Testis (tissue), 3 donors: Measurements from ENCODE around the gene MEIS2. TPM values are rescaled to one million over a fixed set of nuclear protein-coding genes. Genes with fewer than 3 reads are reported as not detected.

Source experiments
- DNase-seq: peaks from one replicate; pipeline ENCODE4 v3.0.0-alpha.2; 2019
- H3K27ac ChIP-seq, 2 donors: fragments of 200-600 bp; sonication (generic); one replicate each; pipeline ENCODE4 v1.5.1; 2019
- H3K27me3 ChIP-seq: fragments of 200-600 bp; sonication (generic); one replicate; pipeline ENCODE4 v1.5.1; 2019
- H3K36me3 ChIP-seq: fragments of 200-600 bp; sonication (generic); one replicate; pipeline ENCODE4 v1.5.1; 2017; ENCODE audit warnings: low read depth; ENCODE audit errors: missing control alignments
- H3K4me1 ChIP-seq: fragments of 200-600 bp; sonication (generic); one replicate; pipeline ENCODE4 v1.5.1; 2019
- H3K4me3 ChIP-seq, 2 donors: fragments of 200-600 bp; sonication (generic); one replicate each; pipeline ENCODE4 v1.5.1; 2017 to 2019
- H3K9me3 ChIP-seq: fragments of 200-600 bp; sonication (generic); one replicate; pipeline ENCODE4 v1.5.1; 2017
- CTCF ChIP-seq, 3 experiments: fragments of 450-650 bp in 2 of 3; fragments of 200-600 bp in 1 of 3; sonication (generic) in 1 of 3; IDR thresholded peaks; one replicate each; pipeline ENCODE4 v1.5.1; 2016 to 2019; ENCODE audit warnings: antibody characterized with exemption in 3 of 3, mild to moderate bottlenecking in 2 of 3, moderate library complexity in 1 of 3
- POLR2A ChIP-seq: fragments of 450-650 bp; IDR thresholded peaks from one replicate; pipeline ENCODE4 v1.6.1; 2017; ENCODE audit warnings: antibody characterized with exemption, mild to moderate bottlenecking, moderate library complexity
- WGBS, 2 donors: methylation state at CpG; one replicate each; pipeline ENCODE4 v1.1.5; 2018; 5-methylcytosine and 5-hydroxymethylcytosine counted together
- intact Hi-C: fragments of 100-400 bp; cut with DNase I; formaldehyde crosslinking; loops from one replicate; pipeline ENCODE4 v1.15.1; 2023; ENCODE audit warnings: low total_unique reads
- polyA plus RNA-seq: library from polyadenylated mRNA; stranded (reverse); fragments of 350-450 nt; fragmentation: Illumina TruSeq; extraction: RNeasy Lipid Tissue Mini Kit (QIAGEN cat#74804); gene quantifications from one replicate; pipeline ENCODE4 v1.2.3, GENCODE V29; 2014; ENCODE audit warnings: low read depth, low replicate concordance; ENCODE audit not compliant: insufficient read depth
- total RNA-seq, 2 donors: library from RNA; depleted of rRNA; stranded (reverse); fragments of >200 nt; gene quantifications; one replicate each; pipeline ENCODE4 v1.2.3, GENCODE V29; 2016

MEIS2 gene
- total and polyA plus RNA-seq, 3 donors from 2014 or later, result 7.0 to 19.4 (median 15.7) TPM

GRCh38 chr15:36967929-36968328 is 132.4 kb downstream of the MEIS2 start:
- H3K4me1 ChIP-seq, result no peaks in the 10 kb centered on the region
- TF ChIP-seq CTCF (IDR thresholded peaks at IDR 0.05) (no peak), POLR2A (no peak)
- H3K27ac ChIP-seq, result no peak overlapping the region
- 95 to 100% methylated on average over 4 of the region's 4 CpGs for WGBS, 2 donors
- H3K9me3 ChIP-seq, result no peaks in the 10 kb centered on the region
- H3K36me3 ChIP-seq, result no peaks in the 10 kb centered on the region
- no peak for DNase-seq
- no peaks in the 10 kb centered on the region for H3K27me3 ChIP-seq
- intact Hi-C loops, result no loop called here
- H3K4me3 ChIP-seq, result no peak overlapping the region

GRCh38 chr15:36966708-36967107 is 133.6 kb downstream of the MEIS2 start:
- H3K9me3 ChIP-seq, result no peaks in the 10 kb centered on the region
- intact Hi-C loops, result no loop called here
- no peaks in the 10 kb centered on the region for H3K4me1 ChIP-seq
- no peaks in the 10 kb centered on the region for H3K27me3 ChIP-seq
- no peak for DNase-seq
- TF ChIP-seq POLR2A, result no peak
- TF ChIP-seq CTCF (IDR thresholded peaks at IDR 0.05), result no peak
- no peak overlapping the region for H3K4me3 ChIP-seq
- H3K27ac ChIP-seq, result no peak overlapping the region
- H3K36me3 ChIP-seq, result no peaks in the 10 kb centered on the region

- Histone ChIP-seq H3K4me3 (no peak overlapping the region), H3K27me3 (no peaks in the 10 kb centered on the region), H3K9me3 (no peaks in the 10 kb centered on the region), H3K4me1 (no peaks in the 10 kb centered on the region), H3K36me3 (no peaks in the 10 kb centered on the region), H3K27ac (no peak overlapping the region)
- 75 to 81% methylated on average over 4 of the region's 4 CpGs for WGBS, 2 donors
- intact Hi-C loops, result no loop called here
- TF ChIP-seq CTCF (IDR thresholded peaks at IDR 0.05) (no peak), POLR2A (no peak)
- DNase-seq, result no peak
These were observed 134.6 kb downstream of the MEIS2 start for GRCh38 chr15:36965570-36966342.

- Histone ChIP-seq H3K4me1 (no peaks in the 10 kb centered on the region), H3K36me3 (no peaks in the 10 kb centered on the region), H3K27ac (no peak overlapping the region), H3K4me3 (no peak overlapping the region), H3K27me3 (no peaks in the 10 kb centered on the region), H3K9me3 (no peaks in the 10 kb centered on the region)
- no peak for DNase-seq
- no peak for TF ChIP-seq POLR2A
- TF ChIP-seq CTCF (IDR thresholded peaks at IDR 0.05), result no peak
- intact Hi-C loops, result no loop called here
These were observed 135.7 kb downstream of the MEIS2 start for GRCh38 chr15:36964626-36965025.

GRCh38 chr15:36961956-36962355 is 138.4 kb downstream of the MEIS2 start:
- H3K4me3 ChIP-seq, result no peak overlapping the region
- DNase-seq, result no peak
- no peaks in the 10 kb centered on the region for H3K4me1 ChIP-seq
- no peaks in the 10 kb centered on the region for H3K9me3 ChIP-seq
- intact Hi-C loops, result no loop called here
- H3K27ac ChIP-seq, result no peak overlapping the region
- no peaks in the 10 kb centered on the region for H3K27me3 ChIP-seq
- WGBS, 2 donors, result 94 to 100% methylated on average over 1 of the region's 1 CpG
- no peak for TF ChIP-seq CTCF (IDR thresholded peaks at IDR 0.05)
- no peaks in the 10 kb centered on the region for H3K36me3 ChIP-seq
